ENCODE results near the gene TMEM117.

GRCh38 chr12:44296624-44297197 lies 460.8 kb downstream of the TMEM117 start:
- TF ChIP-seq CTCF (conservative IDR thresholded peaks at IDR 0.05; ENCODE audit: low read depth, low read length), result no peak
- TF ChIP-seq EZH2 (IDR thresholded peaks at IDR 0.05; ENCODE audit: borderline replicate concordance, low read depth, low read length, poor library complexity, severe bottlenecking), result no peak

All from A673 (cell line).